HS-27A (cell line): ENCODE results near the gene L3MBTL2.
"Not testable (repeated sequence)": the region's sequence is repeated elsewhere in the genome, so short reads cannot be mapped to it uniquely, and the experiment has no call there.

Experiments
- DNase-seq: peaks from one replicate; pipeline ENCODE4 v3.0.0-alpha.2; 2012; ENCODE audit warnings: low read depth, missing footprints

The L3MBTL2 gene

GRCh38 chr22:41204992-41205900 lies at the start of gene L3MBTL2:
Gene L3MBTL2, plus strand, starts transcription at chr22:41205312. Its CDS starts 51 bp downstream, at chr22:41205363.
- peak; percentile 85 for DNase-seq

GRCh38 chr22:41157083-41157482 lies 48.0 kb upstream of the L3MBTL2 start:
- no peak for DNase-seq

- DNase-seq = no peak
These were observed 36.0 kb upstream of the L3MBTL2 start for GRCh38 chr22:41169157-41169556.

GRCh38 chr22:41171996-41172395 lies 33.1 kb upstream of the L3MBTL2 start:
- no peak for DNase-seq

- DNase-seq = no peak
These were observed 29.6 kb upstream of the L3MBTL2 start for GRCh38 chr22:41175546-41175945.

GRCh38 chr22:41177040-41177621 lies 28.0 kb upstream of the L3MBTL2 start:
- DNase-seq = no peak

- no peak for DNase-seq
These were observed 27.3 kb upstream of the L3MBTL2 start for GRCh38 chr22:41177622-41178424.

- DNase-seq = no peak
These were observed 26.6 kb upstream of the L3MBTL2 start for GRCh38 chr22:41178425-41178975.

- DNase-seq = not testable (repeated sequence)
These were observed 24.8 kb upstream of the L3MBTL2 start for GRCh38 chr22:41180362-41180761.

GRCh38 chr22:41180926-41181325 lies 24.2 kb upstream of the L3MBTL2 start:
- DNase-seq = no peak

- DNase-seq = no peak
These were observed 23.5 kb upstream of the L3MBTL2 start for GRCh38 chr22:41181349-41182241.

- no peak for DNase-seq
These were observed 20.4 kb upstream of the L3MBTL2 start for GRCh38 chr22:41184679-41185078.

- no peak for DNase-seq
These were observed 13.6 kb upstream of the L3MBTL2 start for GRCh38 chr22:41191467-41191866.

- no peak for DNase-seq
These were observed 11.3 kb upstream of the L3MBTL2 start for GRCh38 chr22:41193829-41194228.

GRCh38 chr22:41197038-41197972 lies 7.8 kb upstream of the L3MBTL2 start:
- peak; percentile 31 for DNase-seq

- DNase-seq = no peak
These were observed 7.0 kb upstream of the L3MBTL2 start for GRCh38 chr22:41198027-41198580.

- no peak for DNase-seq
These were observed 4.0 kb upstream of the L3MBTL2 start for GRCh38 chr22:41201141-41201540.

GRCh38 chr22:41203118-41203517 lies 2.0 kb upstream of the L3MBTL2 start:
- no peak for DNase-seq

- DNase-seq = no peak
These were observed 1.0 kb upstream of the L3MBTL2 start for GRCh38 chr22:41204066-41204465.

GRCh38 chr22:41206719-41207118 lies 1.6 kb downstream of the L3MBTL2 start:
- no peak for DNase-seq
